DMS153 treated with DMSO at 0.1 percent for 48 hours (cell line): ENCODE results near the gene MME.
"Not testable (repeated sequence)": the region's sequence is repeated elsewhere in the genome, so short reads cannot be mapped to it uniquely, and the experiment has no call there.

Experiments used
- DNase-seq: peaks from one replicate; lab custom pipeline; 2025; ENCODE audit not compliant: unreplicated experiment; lab: John Stamatoyannopoulos, UW

MME gene

GRCh38 chr3:155083313-155083905 lies 3.3 kb downstream of the MME start:
- DNase-seq, result no peak

GRCh38 chr3:155084567-155084966 lies 4.4 kb downstream of the MME start:
- DNase-seq, result no peak

GRCh38 chr3:155086051-155086450 lies 5.9 kb downstream of the MME start:
- DNase-seq, result no peak

- DNase-seq, result no peak
Observed at GRCh38 chr3:155088706-155089345, 8.7 kb downstream of the MME start.

- no peak for DNase-seq
Observed at GRCh38 chr3:155089495-155089894, 9.4 kb downstream of the MME start.

GRCh38 chr3:155093261-155093660 lies 13.1 kb downstream of the MME start:
- DNase-seq, result peak; percentile 49

- no peak for DNase-seq
Observed at GRCh38 chr3:155096303-155097008, 16.3 kb downstream of the MME start.

- DNase-seq, result no peak
Observed at GRCh38 chr3:155097009-155097349, 16.9 kb downstream of the MME start.

- DNase-seq, result no peak
Observed at GRCh38 chr3:155101398-155101797, 21.3 kb downstream of the MME start.

- DNase-seq, result no peak
Observed at GRCh38 chr3:155102329-155102728, 22.2 kb downstream of the MME start.

GRCh38 chr3:155103686-155104085 lies 23.6 kb downstream of the MME start:
- DNase-seq, result no peak

GRCh38 chr3:155106119-155106518 lies 26.0 kb downstream of the MME start:
- no peak for DNase-seq

- no peak for DNase-seq
Observed at GRCh38 chr3:155110022-155110421, 29.9 kb downstream of the MME start.

- DNase-seq, result peak; percentile 5
Observed at GRCh38 chr3:155110996-155111901, 31.1 kb downstream of the MME start.

GRCh38 chr3:155111971-155112370 lies 31.9 kb downstream of the MME start:
- no peak for DNase-seq

- no peak for DNase-seq
Observed at GRCh38 chr3:155112661-155113389, 32.7 kb downstream of the MME start.

GRCh38 chr3:155124745-155125144 lies 44.6 kb downstream of the MME start:
- DNase-seq, result not testable (repeated sequence)

GRCh38 chr3:155129396-155129795 lies 49.3 kb downstream of the MME start:
- no peak for DNase-seq

GRCh38 chr3:155130001-155130400 lies 49.9 kb downstream of the MME start:
- no peak for DNase-seq

GRCh38 chr3:155131104-155131503 lies 51.0 kb downstream of the MME start:
- DNase-seq, result no peak

GRCh38 chr3:155134311-155134710 lies 54.2 kb downstream of the MME start:
- DNase-seq, result not testable (repeated sequence)
